Activated naive CD4-positive, alpha-beta T cell treated with Interleukin-2 at 50 U/mL for 16 hours (primary cell): ENCODE measurements around the gene FRAS1.

Experiments
- DNase-seq: peaks from one replicate; pipeline ENCODE4 v3.0.0-alpha.2; 2020

FRAS1 gene

GRCh38 chr4:78331965-78332364, 274.8 kb downstream of the FRAS1 start:
- no peak for DNase-seq

- DNase-seq = no peak
These were observed 275.9 kb downstream of the FRAS1 start for GRCh38 chr4:78332976-78333375.

- DNase-seq = no peak
These were observed 279.2 kb downstream of the FRAS1 start for GRCh38 chr4:78336093-78336943.

GRCh38 chr4:78337244-78338020, 280.3 kb downstream of the FRAS1 start:
- DNase-seq = no peak

GRCh38 chr4:78342125-78342524, 285.0 kb downstream of the FRAS1 start:
- no peak for DNase-seq

- DNase-seq = no peak
These were observed 286.6 kb downstream of the FRAS1 start for GRCh38 chr4:78343682-78344081.

GRCh38 chr4:78345237-78345636, 288.1 kb downstream of the FRAS1 start:
- no peak for DNase-seq

- DNase-seq = no peak
These were observed 289.1 kb downstream of the FRAS1 start for GRCh38 chr4:78346222-78346621.

- DNase-seq = no peak
These were observed 290.4 kb downstream of the FRAS1 start for GRCh38 chr4:78347527-78347926.

GRCh38 chr4:78353921-78354320, 296.8 kb downstream of the FRAS1 start:
- no peak for DNase-seq

GRCh38 chr4:78354782-78355181, 297.7 kb downstream of the FRAS1 start:
- no peak for DNase-seq

- DNase-seq = no peak
These were observed 298.2 kb downstream of the FRAS1 start for GRCh38 chr4:78355306-78355705.

- no peak for DNase-seq
These were observed 299.2 kb downstream of the FRAS1 start for GRCh38 chr4:78356251-78356786.

- DNase-seq = no peak
These were observed 300.0 kb downstream of the FRAS1 start for GRCh38 chr4:78357122-78357521.

GRCh38 chr4:78360466-78360865, 303.3 kb downstream of the FRAS1 start:
- DNase-seq = no peak

GRCh38 chr4:78361621-78362120, 304.5 kb downstream of the FRAS1 start:
- no peak for DNase-seq

- DNase-seq = no peak
These were observed 305.2 kb downstream of the FRAS1 start for GRCh38 chr4:78362310-78362709.

GRCh38 chr4:78363031-78363570, 306.0 kb downstream of the FRAS1 start:
- no peak for DNase-seq

- no peak for DNase-seq
These were observed 312.6 kb downstream of the FRAS1 start for GRCh38 chr4:78369679-78370078.

- no peak for DNase-seq
These were observed 313.7 kb downstream of the FRAS1 start for GRCh38 chr4:78370631-78371372.

GRCh38 chr4:78372355-78372988, 315.3 kb downstream of the FRAS1 start:
- no peak for DNase-seq

- no peak for DNase-seq
These were observed 320.4 kb downstream of the FRAS1 start for GRCh38 chr4:78377555-78377954.
